ENCODE measurements around the gene ZNF804A.

The ZNF804A gene

DNA sequence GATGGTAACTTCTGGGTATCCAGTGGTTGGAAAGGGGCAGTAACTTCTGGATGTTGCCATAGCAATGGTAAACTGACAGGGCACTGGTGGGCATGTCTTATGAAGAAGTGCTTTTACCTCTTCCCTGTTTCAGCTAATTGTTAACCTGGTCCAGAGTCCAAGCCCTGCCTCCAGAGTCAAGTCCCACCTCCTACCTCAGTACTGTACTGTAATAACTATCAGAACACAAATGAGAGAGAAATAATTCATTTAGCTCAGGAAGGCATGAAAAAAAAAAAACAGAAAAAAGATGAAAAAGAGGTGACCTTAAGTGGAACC is 237.0 kb downstream of the ZNF804A start:
- no peak for DNase-seq (ENCODE audit: low spot score)
- TF ChIP-seq, protein P1, sequence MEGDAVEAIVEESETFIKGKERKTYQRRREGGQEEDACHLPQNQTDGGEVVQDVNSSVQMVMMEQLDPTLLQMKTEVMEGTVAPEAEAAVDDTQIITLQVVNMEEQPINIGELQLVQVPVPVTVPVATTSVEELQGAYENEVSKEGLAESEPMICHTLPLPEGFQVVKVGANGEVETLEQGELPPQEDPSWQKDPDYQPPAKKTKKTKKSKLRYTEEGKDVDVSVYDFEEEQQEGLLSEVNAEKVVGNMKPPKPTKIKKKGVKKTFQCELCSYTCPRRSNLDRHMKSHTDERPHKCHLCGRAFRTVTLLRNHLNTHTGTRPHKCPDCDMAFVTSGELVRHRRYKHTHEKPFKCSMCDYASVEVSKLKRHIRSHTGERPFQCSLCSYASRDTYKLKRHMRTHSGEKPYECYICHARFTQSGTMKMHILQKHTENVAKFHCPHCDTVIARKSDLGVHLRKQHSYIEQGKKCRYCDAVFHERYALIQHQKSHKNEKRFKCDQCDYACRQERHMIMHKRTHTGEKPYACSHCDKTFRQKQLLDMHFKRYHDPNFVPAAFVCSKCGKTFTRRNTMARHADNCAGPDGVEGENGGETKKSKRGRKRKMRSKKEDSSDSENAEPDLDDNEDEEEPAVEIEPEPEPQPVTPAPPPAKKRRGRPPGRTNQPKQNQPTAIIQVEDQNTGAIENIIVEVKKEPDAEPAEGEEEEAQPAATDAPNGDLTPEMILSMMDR (IDR thresholded peaks at IDR 0.05; ENCODE audit: extremely low read depth, missing control alignments), result no peak

DNA sequence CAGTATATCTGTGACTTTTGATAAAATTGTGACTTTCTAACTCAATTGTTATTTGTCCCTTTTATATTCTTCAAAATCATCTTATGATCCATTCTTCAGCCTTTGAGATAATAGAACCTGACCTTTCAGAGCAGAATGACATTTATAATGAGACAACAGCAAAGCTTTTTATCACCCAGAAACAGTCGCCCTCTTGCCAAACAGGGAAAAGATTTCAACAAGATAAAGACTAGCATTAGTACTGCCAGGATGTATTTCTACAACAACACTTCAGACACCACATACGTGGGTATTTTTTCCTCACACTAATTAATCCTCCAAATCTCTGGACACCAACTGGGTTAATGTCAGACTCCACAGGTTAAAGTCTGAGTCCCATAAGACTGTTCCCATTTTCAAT is 249.0 kb downstream of the ZNF804A start:
- TF ChIP-seq, protein P1 (IDR thresholded peaks at IDR 0.05; ENCODE audit: extremely low read depth, missing control alignments), result no peak

DNA sequence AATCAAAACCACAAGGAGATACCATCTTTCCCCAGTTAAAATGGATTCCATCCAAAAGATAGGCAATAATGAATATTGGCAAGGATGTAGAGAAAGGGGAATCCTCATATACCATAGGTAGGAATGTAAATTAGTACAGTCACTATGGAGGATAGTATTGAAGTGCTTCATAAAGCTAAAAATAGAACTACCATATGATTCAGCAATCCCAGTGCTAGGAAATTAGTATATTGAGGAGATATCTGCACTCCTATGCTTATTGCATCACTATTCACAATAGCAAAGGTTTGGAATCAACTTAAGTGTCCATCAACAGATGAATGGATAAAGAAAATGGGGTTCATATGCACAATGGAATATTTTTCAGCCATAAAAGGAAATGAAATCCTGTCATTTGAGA is 251.2 kb downstream of the ZNF804A start:
- DNase-seq (ENCODE audit: low spot score), result no peak
- TF ChIP-seq, protein P1 (IDR thresholded peaks at IDR 0.05; ENCODE audit: extremely low read depth, missing control alignments), result no peak

More for the DNA sequence above, 249.0 kb downstream of the ZNF804A start:
- no peak for DNase-seq (ENCODE audit: low spot score)

DNA sequence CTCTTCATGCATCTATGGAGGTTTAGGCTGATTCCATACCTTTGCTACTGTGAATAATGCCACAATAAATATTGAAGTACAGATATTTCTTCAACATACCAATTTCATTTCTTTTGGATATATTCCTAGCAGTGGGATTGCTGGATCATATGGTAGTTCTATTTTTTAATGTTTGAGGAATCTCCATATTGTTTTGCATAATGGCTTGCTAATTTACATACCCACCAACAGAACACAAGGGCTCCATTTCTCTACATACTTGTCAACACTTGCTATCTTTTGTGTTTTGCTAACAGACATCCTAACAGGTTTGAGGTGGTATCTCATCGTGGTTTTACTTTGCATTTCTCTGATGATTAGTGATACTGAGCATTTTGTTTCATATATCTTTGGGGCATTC is 253.2 kb downstream of the ZNF804A start:
- TF ChIP-seq, protein P1 (IDR thresholded peaks at IDR 0.05; ENCODE audit: extremely low read depth, missing control alignments), result no peak
- no peak for DNase-seq (ENCODE audit: low spot score)

DNA sequence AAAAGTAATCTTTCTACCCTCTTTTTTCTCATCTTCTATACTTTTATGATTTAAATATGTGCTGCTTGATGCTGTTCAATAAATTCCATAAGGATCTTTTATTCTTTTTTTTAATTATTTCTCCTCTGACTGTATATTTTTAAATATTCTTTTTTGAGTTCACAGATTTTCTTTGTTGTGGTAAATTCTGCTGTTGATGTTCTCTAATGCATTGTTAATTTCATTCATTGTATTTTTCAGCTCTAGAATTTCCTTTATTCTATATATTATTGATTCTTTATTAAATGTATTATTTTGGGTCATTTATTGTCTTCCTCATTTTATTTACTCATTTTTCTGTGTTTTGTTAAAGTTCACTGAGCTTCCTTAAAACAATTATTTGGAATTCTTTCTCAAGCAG is 260.9 kb downstream of the ZNF804A start:
- DNase-seq (ENCODE audit: low spot score), result no peak
- TF ChIP-seq, protein P1 (IDR thresholded peaks at IDR 0.05; ENCODE audit: extremely low read depth, missing control alignments), result no peak

DNA sequence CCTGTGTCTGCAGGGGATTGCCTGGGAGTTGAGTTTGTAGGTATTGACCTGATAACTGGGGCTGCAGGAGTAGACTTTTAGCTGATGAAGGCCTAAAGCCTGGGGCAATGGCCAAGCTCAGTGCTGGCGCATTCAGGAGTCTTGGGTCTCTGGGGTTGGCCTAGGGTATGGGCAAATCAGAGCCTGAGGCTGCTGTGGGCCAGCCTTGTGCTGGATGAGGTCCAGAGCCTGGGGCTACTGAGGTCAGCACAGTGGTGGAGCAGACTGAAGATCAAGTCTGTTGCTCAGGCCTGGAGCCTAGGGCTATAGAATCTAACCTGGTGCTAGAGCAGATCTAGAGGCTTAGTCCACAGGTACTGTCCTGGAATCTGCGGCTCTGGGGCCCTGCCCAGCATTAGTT is 262.4 kb downstream of the ZNF804A start:
- no peak for DNase-seq (ENCODE audit: low spot score)
- TF ChIP-seq, protein P1 (IDR thresholded peaks at IDR 0.05; ENCODE audit: extremely low read depth, missing control alignments), result no peak

DNA sequence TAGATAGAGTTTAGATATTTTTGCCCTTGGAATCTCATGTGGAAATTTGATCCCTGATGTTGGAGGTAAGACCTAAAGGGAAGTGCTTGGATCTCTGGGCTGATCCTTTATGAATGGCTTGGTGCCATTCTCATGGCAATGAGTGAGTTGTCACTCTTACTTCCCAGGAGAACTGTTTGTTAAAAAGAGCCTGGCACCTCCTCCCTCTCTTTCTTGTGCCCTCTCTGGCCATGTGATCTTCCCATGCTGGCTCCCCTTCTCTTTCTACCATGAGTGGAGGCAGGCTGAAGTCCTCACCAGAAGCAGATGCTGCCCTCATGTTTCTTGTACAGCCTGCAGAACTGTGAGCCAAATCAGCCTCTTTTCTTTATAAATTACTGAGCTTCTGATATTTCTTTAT is 276.9 kb downstream of the ZNF804A start:
- DNase-seq (ENCODE audit: low spot score), result no peak
- TF ChIP-seq, protein P1 (IDR thresholded peaks at IDR 0.05; ENCODE audit: extremely low read depth, missing control alignments), result no peak

Measured in GM20000 (cell line).